PC-9 (cell line): ENCODE measurements around the gene ITPKB. TPM values are rescaled to one million over a fixed set of nuclear protein-coding genes. Genes with fewer than 3 reads are reported as not detected.

ENCODE experiments used
- BruUV-seq: library from RNA; stranded (reverse); fragments of 400-500 nt; replicated peaks from 2 replicates; lab custom pipeline; 2021; lab: Mats Ljungman, UMichigan
- CTCF ChIA-PET: fragments of 300-600 bp; sonication (Branson Sonifier 250); formaldehyde crosslinking; loops from one replicate; lab custom pipeline; 2022; ENCODE audit warnings: antibody characterized with exemption; lab: Charles Lee
- POLR2A ChIA-PET: fragments of 300-600 bp; sonication (Branson Sonifier 250); formaldehyde crosslinking; loops from one replicate; lab custom pipeline; 2022; ENCODE audit warnings: antibody characterized with exemption; ENCODE audit not compliant: unreplicated experiment; lab: Charles Lee
- DNase-seq, 2 experiments: peaks; one replicate each; pipeline versions ENCODE4 v3.0.0 to v3.0.0-alpha.2; 2015 to 2022; ENCODE audit warnings: mixed read lengths in 1 of 2
- H2AFZ ChIP-seq: fragments of 200-600 bp; sonication (generic); 2 replicates; pipeline ENCODE4 v1.8.1; 2017; ENCODE audit warnings: antibody characterized with exemption
- H3F3A ChIP-seq: fragments of 200-600 bp; sonication (generic); 2 replicates; pipeline ENCODE4 v1.8.1; 2017; ENCODE audit warnings: antibody characterized with exemption, mild to moderate bottlenecking, low read depth; ENCODE audit not compliant: insufficient read depth
- H3K27ac ChIP-seq: fragments of 200-600 bp; sonication (generic); 2 replicates; pipeline ENCODE4 v1.6.1; 2016; ENCODE audit warnings: mixed run types
- H3K27me3 ChIP-seq: fragments of 200-600 bp; sonication (generic); 2 replicates; pipeline ENCODE4 v1.6.1; 2016; ENCODE audit warnings: low read depth, mixed run types; ENCODE audit not compliant: insufficient read depth
- H3K36me3 ChIP-seq: fragments of 200-600 bp; sonication (generic); 2 replicates; pipeline ENCODE4 v1.6.1; 2016; ENCODE audit warnings: low read depth, mixed run types
- H3K4me1 ChIP-seq: fragments of 200-600 bp; sonication (generic); replicated peaks from 2 replicates; pipeline ENCODE4 v1.6.1; 2016; ENCODE audit warnings: mixed run types; ENCODE audit not compliant: insufficient read depth
- H3K4me2 ChIP-seq: fragments of 200-600 bp; sonication (generic); 2 replicates; pipeline ENCODE4 v1.6.1; 2017; ENCODE audit warnings: mixed run types
- H3K4me3 ChIP-seq: fragments of 200-600 bp; sonication (generic); 2 replicates; pipeline ENCODE4 v1.6.1; 2016; ENCODE audit warnings: mixed run types
- H3K79me2 ChIP-seq: fragments of 200-600 bp; sonication (generic); 2 replicates; pipeline ENCODE4 v1.6.1; 2017; ENCODE audit warnings: low read depth, mixed run types
- H3K9me2 ChIP-seq: fragments of 200-600 bp; sonication (generic); 2 replicates; pipeline ENCODE4 v1.8.1; 2017; ENCODE audit warnings: mild to moderate bottlenecking; ENCODE audit not compliant: insufficient read depth
- H3K9me3 ChIP-seq: fragments of 200-600 bp; sonication (generic); 2 replicates; pipeline ENCODE4 v1.8.1; 2016; ENCODE audit warnings: low read depth; ENCODE audit not compliant: insufficient read depth
- H4K20me1 ChIP-seq: fragments of 200-600 bp; sonication (generic); 2 replicates; pipeline ENCODE4 v1.8.1; 2017; ENCODE audit not compliant: insufficient read depth
- EZH2 ChIP-seq: fragments of 200-600 bp; sonication (generic); IDR thresholded peaks from 2 replicates; pipeline ENCODE4 v1.8.0; 2017; ENCODE audit warnings: antibody characterized with exemption, low read depth
- intact Hi-C: fragments of 100-400 bp; cut with micrococcal nuclease; formaldehyde crosslinking; loops from one replicate; pipeline ENCODE4 v1.10.0; 2022; ENCODE audit not compliant: unreplicated experiment
- total RNA-seq: library from RNA; stranded (reverse); gene quantifications from 2 replicates; pipeline ENCODE4 v1.2.3, GENCODE V29; 2021
- TF ChIP-seq, protein P1 (sequence below): fragments of 200-600 bp; sonication (generic); conservative IDR thresholded peaks from 2 replicates; pipeline ENCODE4 v1.6.1; 2017; ENCODE audit warnings: mixed run types, antibody characterized with exemption, mild to moderate bottlenecking, moderate library complexity

Gene ITPKB
- total RNA-seq, 1 experiment from 2014 or later: 13.4 TPM

DNA sequence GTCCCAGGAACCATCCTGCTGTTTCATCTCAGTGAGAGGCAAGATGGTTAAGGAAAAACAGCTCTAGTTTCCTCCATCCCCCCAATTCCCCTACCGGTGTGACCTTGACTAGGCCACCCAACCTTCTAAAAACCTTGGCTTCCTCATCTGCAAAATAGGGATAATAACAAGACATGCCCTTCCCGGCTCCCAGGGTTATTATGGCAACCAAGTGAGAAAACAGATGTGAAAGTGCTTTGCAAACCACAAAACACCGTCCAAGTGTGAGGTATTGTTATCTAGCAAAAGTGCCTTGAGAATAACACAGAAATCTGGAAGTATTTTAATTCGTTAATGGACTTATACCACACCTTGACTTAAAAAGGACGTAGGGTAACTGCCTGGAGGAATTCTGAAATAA lies 62.7 kb downstream of the ITPKB start:
- peaks cover 14% of the 10 kb centered on the region for H3K4me1 ChIP-seq
- POLR2A ChIA-PET: no interaction called here
- no peaks in the 10 kb centered on the region for H3K9me3 ChIP-seq
- no peak for DNase-seq
- no peak overlapping the region for H3K4me3 ChIP-seq
- no peaks in the 10 kb centered on the region for H3K36me3 ChIP-seq
- no peak overlapping the region for H2AFZ ChIP-seq
- H3K4me2 ChIP-seq: no peak overlapping the region
- TF ChIP-seq, protein P1, sequence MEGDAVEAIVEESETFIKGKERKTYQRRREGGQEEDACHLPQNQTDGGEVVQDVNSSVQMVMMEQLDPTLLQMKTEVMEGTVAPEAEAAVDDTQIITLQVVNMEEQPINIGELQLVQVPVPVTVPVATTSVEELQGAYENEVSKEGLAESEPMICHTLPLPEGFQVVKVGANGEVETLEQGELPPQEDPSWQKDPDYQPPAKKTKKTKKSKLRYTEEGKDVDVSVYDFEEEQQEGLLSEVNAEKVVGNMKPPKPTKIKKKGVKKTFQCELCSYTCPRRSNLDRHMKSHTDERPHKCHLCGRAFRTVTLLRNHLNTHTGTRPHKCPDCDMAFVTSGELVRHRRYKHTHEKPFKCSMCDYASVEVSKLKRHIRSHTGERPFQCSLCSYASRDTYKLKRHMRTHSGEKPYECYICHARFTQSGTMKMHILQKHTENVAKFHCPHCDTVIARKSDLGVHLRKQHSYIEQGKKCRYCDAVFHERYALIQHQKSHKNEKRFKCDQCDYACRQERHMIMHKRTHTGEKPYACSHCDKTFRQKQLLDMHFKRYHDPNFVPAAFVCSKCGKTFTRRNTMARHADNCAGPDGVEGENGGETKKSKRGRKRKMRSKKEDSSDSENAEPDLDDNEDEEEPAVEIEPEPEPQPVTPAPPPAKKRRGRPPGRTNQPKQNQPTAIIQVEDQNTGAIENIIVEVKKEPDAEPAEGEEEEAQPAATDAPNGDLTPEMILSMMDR: no peak
- no peak for TF ChIP-seq EZH2
- intact Hi-C loops: no loop called here
- BruUV-seq: no TSS peak
- H3K79me2 ChIP-seq: no peaks in the 10 kb centered on the region
- no peaks in the 10 kb centered on the region for H3K9me2 ChIP-seq
- H3F3A ChIP-seq: peaks cover 14% of the 10 kb centered on the region; the same call in 1 of the 2 replicates
- CTCF ChIA-PET: interaction anchor here (0.6 kb wide), 1 partner anchor 1249 kb away, joined by 3 read pairs; no protein-coding TSS in a partner anchor
- H3K27me3 ChIP-seq: no peaks in the 10 kb centered on the region
- no peak overlapping the region for H3K27ac ChIP-seq
- H4K20me1 ChIP-seq: no peaks in the 10 kb centered on the region

DNA sequence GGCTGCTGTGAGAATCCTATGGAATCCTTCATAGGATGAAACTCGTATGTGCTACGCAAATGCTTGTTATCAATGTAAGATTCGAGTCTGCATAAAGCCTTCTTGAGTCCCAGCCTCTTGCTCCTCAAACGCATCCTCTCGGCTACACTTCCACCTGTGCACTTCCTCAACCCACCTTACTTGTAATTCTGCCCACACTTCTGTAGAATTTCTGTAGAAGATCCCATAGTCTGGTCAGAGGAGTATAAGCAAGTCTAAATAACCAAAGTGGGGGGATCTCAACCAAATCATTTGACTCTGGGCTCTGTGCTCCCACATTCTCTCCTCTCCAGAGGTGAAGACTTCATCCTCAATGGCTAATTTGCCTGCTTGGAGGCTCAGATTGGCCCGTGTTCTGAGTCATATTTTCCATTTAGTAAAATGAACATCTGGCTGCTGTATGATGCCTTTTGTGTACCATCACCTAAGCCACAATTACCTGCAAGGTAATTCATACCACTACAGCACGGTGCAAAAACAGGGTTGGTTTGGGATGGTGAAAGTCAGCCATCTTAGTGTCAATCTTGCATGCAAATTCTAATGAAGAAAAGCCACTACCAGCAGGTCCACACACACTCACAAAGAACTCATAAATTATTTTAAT lies 63.2 kb downstream of the ITPKB start:
- no peak for DNase-seq
- no TSS peak for BruUV-seq
- H3K36me3 ChIP-seq: no peaks in the 10 kb centered on the region
- H3K4me2 ChIP-seq: no peak overlapping the region
- H3K4me1 ChIP-seq: peaks cover 19% of the 10 kb centered on the region
- no peak overlapping the region for H3K4me3 ChIP-seq
- H3K27ac ChIP-seq: no peak overlapping the region
- no peaks in the 10 kb centered on the region for H3K9me2 ChIP-seq
- no peak overlapping the region for H2AFZ ChIP-seq
- ChIA-PET CTCF (no interaction called here), POLR2A (no interaction called here)
- no peaks in the 10 kb centered on the region for H3K27me3 ChIP-seq
- TF ChIP-seq EZH2: no peak
- TF ChIP-seq, protein P1: no peak
- no peaks in the 10 kb centered on the region for H3K79me2 ChIP-seq
- peaks cover 14% of the 10 kb centered on the region; the same call in 1 of the 2 replicates for H3F3A ChIP-seq
- H3K9me3 ChIP-seq: no peaks in the 10 kb centered on the region
- intact Hi-C loops: no loop called here
- no peaks in the 10 kb centered on the region for H4K20me1 ChIP-seq

DNA sequence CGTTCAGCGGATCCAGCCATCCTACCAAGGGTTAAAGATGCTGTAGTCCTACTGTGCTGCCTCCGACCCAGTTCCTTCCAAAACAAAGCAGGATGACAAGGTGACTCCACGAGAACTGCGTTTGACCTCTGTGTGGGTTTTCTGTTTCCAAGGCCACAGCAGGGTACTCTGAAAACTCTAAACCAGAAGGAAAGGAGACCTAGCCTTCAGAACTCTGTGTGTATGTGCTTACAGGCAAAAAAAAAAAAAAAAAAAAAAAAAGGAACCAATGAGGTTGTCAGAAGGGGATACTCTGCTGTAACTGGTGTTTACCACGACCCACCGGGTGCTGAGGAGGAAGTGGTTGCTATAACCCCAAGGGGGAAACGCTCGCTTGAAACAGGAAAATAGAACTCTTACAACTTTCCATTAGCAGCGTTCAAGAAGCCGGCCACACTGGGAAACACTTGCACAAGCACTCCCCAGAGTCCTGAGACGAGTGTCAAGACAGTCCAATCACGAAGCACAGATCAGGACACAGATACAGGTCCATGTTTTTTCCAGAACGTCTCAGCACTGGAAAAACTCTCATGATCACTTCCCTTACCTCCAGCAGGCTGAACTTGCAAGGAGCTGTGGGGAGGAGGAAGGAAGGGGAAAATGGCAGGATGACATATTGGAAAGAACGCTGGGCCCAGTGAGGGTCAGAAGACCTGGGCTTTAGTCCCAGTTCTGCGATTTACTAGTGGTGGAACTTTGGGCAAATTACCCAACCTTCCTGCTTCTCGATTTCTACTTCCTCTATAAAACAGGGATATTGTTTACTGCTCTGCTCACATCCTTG lies 64.0 kb downstream of the ITPKB start:
- TF ChIP-seq EZH2: no peak
- TF ChIP-seq, protein P1: no peak
- Histone ChIP-seq H3K27ac (no peak overlapping the region), H3F3A (peaks cover 14% of the 10 kb centered on the region; the same call in 1 of the 2 replicates), H2AFZ (no peak overlapping the region), H3K79me2 (no peaks in the 10 kb centered on the region), H3K4me2 (no peak overlapping the region), H3K4me1 (peaks cover 19% of the 10 kb centered on the region), H3K36me3 (no peaks in the 10 kb centered on the region), H3K9me3 (no peaks in the 10 kb centered on the region), H4K20me1 (no peaks in the 10 kb centered on the region), H3K9me2 (no peaks in the 10 kb centered on the region), H3K27me3 (no peaks in the 10 kb centered on the region), H3K4me3 (no peak overlapping the region)
- BruUV-seq: no TSS peak
- no peak for DNase-seq
- ChIA-PET POLR2A (no interaction called here), CTCF (no interaction called here)
- intact Hi-C loops: no loop called here
